Liver (tissue), 9 donors: ENCODE data around the gene DLK2. TPM values are rescaled to one million over a fixed set of nuclear protein-coding genes. Genes with fewer than 3 reads are reported as not detected.
"Not testable (repeated sequence)": the region's sequence is repeated elsewhere in the genome, so short reads cannot be mapped to it uniquely, and the experiment has no call there.

Experiments
- DNase-seq: peaks from one replicate; pipeline ENCODE4 v3.0.0-alpha.2; 2017; ENCODE audit warnings: low spot score
- H3K27ac ChIP-seq, 2 donors: one replicate each; pipeline ENCODE4 v1.7.0; 2013; ENCODE audit warnings: inconsistent platforms in 2 of 2, low read length in 2 of 2, control low read depth in 1 of 2, low read depth in 1 of 2, mild to moderate bottlenecking in 1 of 2
- H3K27me3 ChIP-seq, 4 donors: one replicate each; pipeline versions ENCODE4 v1.6.1 to v1.7.0; 2013; ENCODE audit warnings: low read length in 3 of 4, inconsistent platforms in 1 of 4, mild to moderate bottlenecking in 1 of 4, moderate library complexity in 1 of 4; ENCODE audit not compliant: control insufficient read depth in 4 of 4, insufficient read depth in 4 of 4
- H3K36me3 ChIP-seq, 4 donors: one replicate each; pipeline versions ENCODE4 v1.6.1 to v1.7.0; 2013; ENCODE audit warnings: low read length in 3 of 4, mild to moderate bottlenecking in 3 of 4, low read depth in 1 of 4, moderate library complexity in 1 of 4; ENCODE audit not compliant: control insufficient read depth in 4 of 4, insufficient read depth in 3 of 4
- H3K4me1 ChIP-seq, 4 donors: one replicate each; pipeline versions ENCODE4 v1.6.1 to v1.7.0; 2013; ENCODE audit warnings: low read length in 3 of 4, mild to moderate bottlenecking in 3 of 4, moderate library complexity in 1 of 4; ENCODE audit not compliant: control insufficient read depth in 4 of 4, insufficient read depth in 4 of 4
- H3K4me3 ChIP-seq, 3 donors: one replicate each; pipeline versions ENCODE4 v1.6.1 to v1.7.0; 2013; ENCODE audit warnings: low read length in 3 of 3, control low read depth in 1 of 3, low read depth in 1 of 3, mild to moderate bottlenecking in 1 of 3
- H3K9ac ChIP-seq, 2 donors: one replicate each; pipeline ENCODE4 v1.7.0; 2013; ENCODE audit warnings: low read length in 2 of 2, mild to moderate bottlenecking in 2 of 2, moderate library complexity in 2 of 2, control low read depth in 1 of 2, low read depth in 1 of 2
- H3K9me3 ChIP-seq, 4 donors: one replicate each; pipeline versions ENCODE4 v1.6.1 to v1.7.0; 2013; ENCODE audit warnings: low read length in 3 of 4; ENCODE audit not compliant: control insufficient read depth in 4 of 4
- EGR1 ChIP-seq, 2 donors: IDR thresholded peaks; 2 replicates each; pipeline ENCODE4 v1.6.1; 2016 to 2018; ENCODE audit warnings: antibody characterized with exemption in 2 of 2, low read depth in 2 of 2
- FOXA1 ChIP-seq: IDR thresholded peaks from 2 replicates; pipeline ENCODE4 v1.6.1; 2016; ENCODE audit warnings: antibody characterized with exemption
- FOXA2 ChIP-seq: IDR thresholded peaks from 2 replicates; pipeline ENCODE4 v1.6.1; 2016; ENCODE audit warnings: antibody characterized with exemption
- GABPA ChIP-seq, 2 donors: IDR thresholded peaks in 1 of 2; conservative IDR thresholded peaks in 1 of 2; 2 replicates each; pipeline ENCODE4 v1.6.1; 2016; ENCODE audit warnings: antibody characterized with exemption in 2 of 2, mild to moderate bottlenecking in 1 of 2, moderate library complexity in 1 of 2
- HNF4A ChIP-seq, 2 donors: conservative IDR thresholded peaks; 2 replicates each; pipeline ENCODE4 v1.6.1; 2016; ENCODE audit warnings: antibody characterized with exemption in 2 of 2, mild to moderate bottlenecking in 2 of 2
- HNF4G ChIP-seq: IDR thresholded peaks from 2 replicates; pipeline ENCODE4 v1.6.1; 2016; ENCODE audit warnings: antibody characterized with exemption
- JUND ChIP-seq, 2 donors: IDR thresholded peaks; 2 replicates each; pipeline ENCODE4 v1.6.1; 2016; ENCODE audit warnings: antibody characterized with exemption in 2 of 2
- MAX ChIP-seq: IDR thresholded peaks from 2 replicates; pipeline ENCODE4 v1.6.1; 2016; ENCODE audit warnings: antibody characterized with exemption
- RAD21 ChIP-seq, 2 donors: IDR thresholded peaks; 2 replicates each; pipeline ENCODE4 v1.6.1; 2016; ENCODE audit warnings: antibody characterized with exemption in 2 of 2, mild to moderate bottlenecking in 2 of 2
- REST ChIP-seq: IDR thresholded peaks from 2 replicates; pipeline ENCODE4 v1.6.1; 2016; ENCODE audit warnings: antibody characterized with exemption, mild to moderate bottlenecking
- RXRA ChIP-seq, 2 donors: IDR thresholded peaks; 2 replicates each; pipeline ENCODE4 v1.6.1; 2017 to 2018; ENCODE audit warnings: antibody characterized with exemption in 2 of 2, mild to moderate bottlenecking in 1 of 2
- SP1 ChIP-seq: IDR thresholded peaks from 2 replicates; pipeline ENCODE4 v1.6.1; 2018; ENCODE audit warnings: antibody characterized with exemption, mild to moderate bottlenecking
- TAF1 ChIP-seq: conservative IDR thresholded peaks from 2 replicates; pipeline ENCODE4 v1.6.1; 2016; ENCODE audit warnings: antibody characterized with exemption, mild to moderate bottlenecking
- YY1 ChIP-seq: IDR thresholded peaks from 2 replicates; pipeline ENCODE4 v1.6.1; 2016; ENCODE audit warnings: antibody characterized with exemption, mild to moderate bottlenecking
- ZBTB33 ChIP-seq: IDR thresholded peaks from 2 replicates; pipeline ENCODE4 v1.6.1; 2016; ENCODE audit warnings: antibody characterized with exemption
- WGBS: extraction: QIAGEN DNeasy Blood & Tissue Kit; methylation state at CpG from one replicate; pipeline ENCODE4 v1.1.7; 2013; 5-methylcytosine and 5-hydroxymethylcytosine counted together
- polyA plus RNA-seq, 2 donors: library from polyadenylated mRNA; stranded (reverse) in 1 of 2; unstranded in 1 of 2; fragments of 200-250 nt in 1 of 2; fragments of >200 nt in 1 of 2; fragmentation: Nextera tagmentation in 1 of 2; extraction: Ambion mirVana in 1 of 2; gene quantifications; one replicate each; pipeline versions ENCODE4 v1.2.1 to v1.2.3, GENCODE V29; 2013 to 2015
- total RNA-seq, 2 donors: library from RNA; depleted of rRNA; stranded (reverse); fragments of >200 nt; gene quantifications; one replicate each; pipeline ENCODE4 v1.2.3, GENCODE V29; 2014
- TF ChIP-seq, protein P1 (sequence below): IDR thresholded peaks from 2 replicates; pipeline ENCODE4 v1.6.1; 2016; ENCODE audit warnings: antibody characterized with exemption
- TF ChIP-seq, protein P2 (sequence below): fragments of 150-350 bp; IDR thresholded peaks from 2 replicates; pipeline ENCODE4 v1.5.1; 2017; ENCODE audit warnings: improper control_type of control experiment, low read depth, low read length; ENCODE audit not compliant: missing input control
- donor health status: healthy.
- donor health status: healthy.
- donor health status: healthy.
- donor health status: healthy.
- donor health status: healthy.

Gene DLK2
- total and polyA plus RNA-seq, 4 donors = 0.08 to 1.0 (median 0.08) TPM; not detected in 1

- WGBS = 75% methylated on average over 1 of the region's 1 CpG
- Histone ChIP-seq H3K9me3 (no peaks in the 10 kb centered on the region), H3K27me3 (peaks cover 0 to 3% (median 1%) of the 10 kb centered on the region in 4 donors), H3K27ac (no peak overlapping the region), H3K9ac (no peak overlapping the region), H3K4me3 (no peak overlapping the region), H3K36me3 (no peaks in the 10 kb centered on the region), H3K4me1 (peaks cover 6 to 12% (median 9%) of the 10 kb centered on the region in 4 donors)
- TF ChIP-seq TAF1 (no peak), RXRA (IDR thresholded peaks at IDR 0.05) (no peak), YY1 (no peak), MAX (no peak), EGR1 (IDR thresholded peaks at IDR 0.05; ENCODE audit: low read depth in 2 of 2) (no peak), HNF4A (conservative IDR thresholded peaks at IDR 0.05) (no peak), SP1 (no peak), HNF4G (no peak), FOXA2 (no peak), RAD21 (IDR thresholded peaks at IDR 0.05) (no peak), FOXA1 (no peak), REST (no peak), ZBTB33 (no peak), GABPA (IDR thresholded peaks at IDR 0.05 in 1 of 2, conservative IDR thresholded peaks at IDR 0.05 in 1 of 2) (no peak), JUND (IDR thresholded peaks at IDR 0.05) (no peak)
- TF ChIP-seq, protein P1, sequence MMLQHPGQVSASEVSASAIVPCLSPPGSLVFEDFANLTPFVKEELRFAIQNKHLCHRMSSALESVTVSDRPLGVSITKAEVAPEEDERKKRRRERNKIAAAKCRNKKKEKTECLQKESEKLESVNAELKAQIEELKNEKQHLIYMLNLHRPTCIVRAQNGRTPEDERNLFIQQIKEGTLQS = no peak
- TF ChIP-seq, protein P2, sequence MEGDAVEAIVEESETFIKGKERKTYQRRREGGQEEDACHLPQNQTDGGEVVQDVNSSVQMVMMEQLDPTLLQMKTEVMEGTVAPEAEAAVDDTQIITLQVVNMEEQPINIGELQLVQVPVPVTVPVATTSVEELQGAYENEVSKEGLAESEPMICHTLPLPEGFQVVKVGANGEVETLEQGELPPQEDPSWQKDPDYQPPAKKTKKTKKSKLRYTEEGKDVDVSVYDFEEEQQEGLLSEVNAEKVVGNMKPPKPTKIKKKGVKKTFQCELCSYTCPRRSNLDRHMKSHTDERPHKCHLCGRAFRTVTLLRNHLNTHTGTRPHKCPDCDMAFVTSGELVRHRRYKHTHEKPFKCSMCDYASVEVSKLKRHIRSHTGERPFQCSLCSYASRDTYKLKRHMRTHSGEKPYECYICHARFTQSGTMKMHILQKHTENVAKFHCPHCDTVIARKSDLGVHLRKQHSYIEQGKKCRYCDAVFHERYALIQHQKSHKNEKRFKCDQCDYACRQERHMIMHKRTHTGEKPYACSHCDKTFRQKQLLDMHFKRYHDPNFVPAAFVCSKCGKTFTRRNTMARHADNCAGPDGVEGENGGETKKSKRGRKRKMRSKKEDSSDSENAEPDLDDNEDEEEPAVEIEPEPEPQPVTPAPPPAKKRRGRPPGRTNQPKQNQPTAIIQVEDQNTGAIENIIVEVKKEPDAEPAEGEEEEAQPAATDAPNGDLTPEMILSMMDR = no peak
- no peak for DNase-seq
These were observed 4.2 kb upstream of the DLK2 start for GRCh38 chr6:43459535-43459934.

DNA sequence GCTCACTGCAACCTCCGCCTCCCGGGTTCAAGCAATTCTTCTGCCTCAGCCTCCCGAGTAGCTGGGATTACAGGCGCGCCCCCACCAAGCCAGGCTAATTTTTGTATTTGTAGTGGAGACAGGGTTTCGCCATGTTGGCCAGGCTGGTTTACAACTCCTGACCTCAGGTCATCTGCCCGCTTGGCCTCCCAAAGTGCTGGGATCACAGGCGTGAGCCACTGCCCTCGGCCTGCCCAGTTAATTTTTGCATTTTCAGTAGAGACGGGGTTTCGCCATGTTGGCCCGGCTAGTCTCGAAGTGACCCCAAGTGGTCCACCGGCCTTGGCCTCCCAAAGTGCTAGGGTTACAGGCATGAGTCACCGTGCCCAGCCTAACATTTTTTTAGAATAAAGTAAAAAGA lies 2.8 kb upstream of the DLK2 start:
- WGBS = 89% methylated on average over 15 of the region's 15 CpGs
- H3K36me3 ChIP-seq, H3K9me3 ChIP-seq, H3K27ac ChIP-seq, H3K9ac ChIP-seq, DNase-seq, H3K4me3 ChIP-seq, H3K27me3 ChIP-seq: not testable (repeated sequence)
- peaks cover 6 to 13% (median 9%) of the 10 kb centered on the region in 4 donors for H3K4me1 ChIP-seq
